ENCODE results near the gene KISS1R. TPM values are rescaled to one million over a fixed set of nuclear protein-coding genes. Genes with fewer than 3 reads are reported as not detected.
"Not testable (repeated sequence)": the region's sequence is repeated elsewhere in the genome, so short reads cannot be mapped to it uniquely, and the experiment has no call there.

The KISS1R gene
- polyA plus RNA-seq, 1 donor: 0.33 TPM

- H3K36me3 ChIP-seq (ENCODE audit: control insufficient read depth, insufficient read depth, low read length): peaks cover 68% of the 10 kb centered on the region
- H3K4me3 ChIP-seq (ENCODE audit: low read length): no peak overlapping the region
Observed at GRCh38 chr19:873084-873483, 44.0 kb upstream of the KISS1R start.

GRCh38 chr19:873561-874041 is 43.5 kb upstream of the KISS1R start:
- peaks cover 5% of the 10 kb centered on the region for H3K9me3 ChIP-seq (ENCODE audit: control insufficient read depth, low read depth, low read length)
- H3K4me3 ChIP-seq (ENCODE audit: low read length): no peak overlapping the region
- H3K27ac ChIP-seq (ENCODE audit: low read length): no peak overlapping the region
- peaks cover 63% of the 10 kb centered on the region for H3K36me3 ChIP-seq (ENCODE audit: control insufficient read depth, insufficient read depth, low read length)
- no peaks in the 10 kb centered on the region for H3K27me3 ChIP-seq (ENCODE audit: control insufficient read depth, insufficient read depth, low read length)
- no peaks in the 10 kb centered on the region for H3K4me1 ChIP-seq (ENCODE audit: control insufficient read depth, insufficient read depth, low read length)
- DNase-seq: no peak
- no CpG with 5 or more reads among the region's 22 CpGs for WGBS (ENCODE audit: insufficient coverage, low lambda C conversion rate)

More at GRCh38 chr19:873084-873483, 44.0 kb upstream of the KISS1R start:
- H3K27me3 ChIP-seq (ENCODE audit: control insufficient read depth, insufficient read depth, low read length): no peaks in the 10 kb centered on the region
- H3K9me3 ChIP-seq (ENCODE audit: control insufficient read depth, low read depth, low read length): peaks cover 8% of the 10 kb centered on the region
- peak in 1 of 2 donors; percentile 43 for DNase-seq
- H3K4me1 ChIP-seq (ENCODE audit: control insufficient read depth, insufficient read depth, low read length): no peaks in the 10 kb centered on the region
- no peak overlapping the region for H3K27ac ChIP-seq (ENCODE audit: low read length)
- WGBS (ENCODE audit: insufficient coverage, low lambda C conversion rate): no CpG with 5 or more reads among the region's 13 CpGs

GRCh38 chr19:875265-875879 is 41.8 kb upstream of the KISS1R start:
- Histone ChIP-seq H3K9me3 (ENCODE audit: control insufficient read depth, low read depth, low read length) (peaks cover 5% of the 10 kb centered on the region), H3K27me3 (ENCODE audit: control insufficient read depth, insufficient read depth, low read length) (no peaks in the 10 kb centered on the region), H3K4me3 (ENCODE audit: low read length) (no peak overlapping the region), H3K4me1 (ENCODE audit: control insufficient read depth, insufficient read depth, low read length) (no peaks in the 10 kb centered on the region), H3K27ac (ENCODE audit: low read length) (no peak overlapping the region), H3K36me3 (ENCODE audit: control insufficient read depth, insufficient read depth, low read length) (peaks cover 55% of the 10 kb centered on the region)
- 80% methylated on average over 1 of the region's 28 CpGs for WGBS (ENCODE audit: insufficient coverage, low lambda C conversion rate)
- DNase-seq: no peak

DNA sequence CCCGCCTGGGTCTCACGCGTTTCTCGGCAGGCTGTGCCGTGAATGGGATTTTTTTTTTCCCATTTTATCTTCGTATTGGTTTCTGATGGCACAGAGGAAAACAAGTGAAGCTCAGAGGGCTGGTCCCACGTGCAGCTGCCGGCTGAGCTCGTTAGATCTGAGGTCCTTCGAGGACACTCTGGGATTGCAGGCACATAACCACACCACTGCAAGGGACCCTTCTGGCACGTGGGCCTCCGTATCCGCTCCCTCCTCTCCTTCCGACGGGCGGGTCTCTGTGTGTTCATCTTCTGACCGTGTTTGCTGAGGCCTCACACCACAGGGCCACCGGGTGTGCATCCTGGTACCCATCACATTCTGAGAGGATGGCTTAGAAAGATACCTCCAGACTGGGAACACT is 41.0 kb upstream of the KISS1R start:
- Histone ChIP-seq H3K9me3 (ENCODE audit: control insufficient read depth, low read depth, low read length) (peaks cover 2% of the 10 kb centered on the region), H3K36me3 (ENCODE audit: control insufficient read depth, insufficient read depth, low read length) (peaks cover 53% of the 10 kb centered on the region), H3K27me3 (ENCODE audit: control insufficient read depth, insufficient read depth, low read length) (no peaks in the 10 kb centered on the region), H3K4me3 (ENCODE audit: low read length) (no peak overlapping the region), H3K27ac (ENCODE audit: low read length) (no peak overlapping the region), H3K4me1 (ENCODE audit: control insufficient read depth, insufficient read depth, low read length) (no peaks in the 10 kb centered on the region)
- no CpG with 5 or more reads among the region's 18 CpGs for WGBS (ENCODE audit: insufficient coverage, low lambda C conversion rate)
- no peak for DNase-seq

DNA sequence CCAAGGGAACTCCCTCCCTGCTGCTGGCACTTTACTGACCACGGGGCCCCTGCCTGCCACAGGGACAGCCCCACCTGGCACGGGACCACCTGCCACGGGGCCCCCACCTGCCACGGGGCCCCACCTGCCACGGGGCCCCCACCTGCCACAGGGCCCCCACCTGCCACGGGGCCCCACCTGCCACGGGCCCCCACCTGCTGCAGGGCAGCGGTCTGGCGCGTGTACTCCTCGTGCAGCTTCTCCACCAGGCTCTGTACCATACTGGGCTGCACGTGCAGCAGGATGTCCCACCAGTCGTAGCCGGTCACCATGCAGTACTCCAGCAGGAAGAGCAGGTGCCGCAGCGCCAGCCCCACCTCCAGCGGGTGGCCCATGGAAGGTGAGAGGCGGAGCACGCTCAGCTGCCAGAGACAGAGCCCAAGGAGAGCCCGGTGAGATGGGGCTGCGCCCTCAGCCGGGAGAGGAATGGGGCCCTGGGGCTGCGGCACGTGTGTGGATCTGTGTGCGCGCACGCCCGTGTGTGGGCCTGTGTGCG is 40.3 kb upstream of the KISS1R start:
- Histone ChIP-seq H3K4me3 (ENCODE audit: low read length) (no peak overlapping the region), H3K27ac (ENCODE audit: low read length) (no peak overlapping the region), H3K27me3 (ENCODE audit: control insufficient read depth, insufficient read depth, low read length) (no peaks in the 10 kb centered on the region), H3K9me3 (ENCODE audit: control insufficient read depth, low read depth, low read length) (no peaks in the 10 kb centered on the region), H3K36me3 (ENCODE audit: control insufficient read depth, insufficient read depth, low read length) (peaks cover 55% of the 10 kb centered on the region), H3K4me1 (ENCODE audit: control insufficient read depth, insufficient read depth, low read length) (no peaks in the 10 kb centered on the region)
- no CpG with 5 or more reads among the region's 29 CpGs for WGBS (ENCODE audit: insufficient coverage, low lambda C conversion rate)
- DNase-seq: no peak

DNA sequence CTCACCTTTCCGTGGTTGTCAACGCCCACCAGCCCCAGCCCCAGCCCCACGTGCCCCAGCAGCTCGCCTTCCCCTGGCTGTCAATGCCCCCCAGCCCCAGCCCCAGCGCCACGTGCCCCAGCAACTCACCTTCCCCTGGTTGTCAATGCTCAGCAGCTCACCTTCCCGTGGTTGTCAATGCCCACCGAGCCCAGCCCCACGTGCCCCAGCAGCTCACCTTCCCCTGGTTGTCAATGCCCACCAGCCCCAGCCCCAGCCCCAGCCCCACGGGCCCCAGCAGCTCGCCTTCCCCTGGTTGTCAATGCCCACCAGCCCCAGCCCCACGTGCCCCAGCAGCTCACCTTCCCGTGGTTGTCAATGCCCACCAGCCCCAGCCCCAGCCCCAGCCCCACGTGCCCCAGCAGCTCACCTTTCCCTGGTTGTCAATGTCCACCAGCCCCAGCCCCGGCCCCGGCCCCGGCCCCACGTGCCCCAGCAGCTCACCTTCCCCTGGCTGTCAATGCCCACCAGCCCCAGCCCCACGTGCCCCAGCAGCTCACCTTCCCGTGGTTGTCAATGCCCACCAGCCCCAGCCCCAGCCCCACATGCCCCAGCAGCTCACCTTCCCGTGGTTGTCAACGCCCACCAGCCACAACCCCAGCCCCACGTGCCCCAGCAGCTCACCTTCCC is 39.0 kb upstream of the KISS1R start:
- H3K4me3 ChIP-seq (ENCODE audit: low read length); H3K27ac ChIP-seq (ENCODE audit: low read length); DNase-seq; H3K27me3 ChIP-seq (ENCODE audit: control insufficient read depth, insufficient read depth, low read length); H3K4me1 ChIP-seq (ENCODE audit: control insufficient read depth, insufficient read depth, low read length); H3K9me3 ChIP-seq (ENCODE audit: control insufficient read depth, low read depth, low read length): not testable (repeated sequence)
- peaks cover 62% of the 10 kb centered on the region for H3K36me3 ChIP-seq (ENCODE audit: control insufficient read depth, insufficient read depth, low read length)
- no CpG with 5 or more reads among the region's 23 CpGs for WGBS (ENCODE audit: insufficient coverage, low lambda C conversion rate)

DNA sequence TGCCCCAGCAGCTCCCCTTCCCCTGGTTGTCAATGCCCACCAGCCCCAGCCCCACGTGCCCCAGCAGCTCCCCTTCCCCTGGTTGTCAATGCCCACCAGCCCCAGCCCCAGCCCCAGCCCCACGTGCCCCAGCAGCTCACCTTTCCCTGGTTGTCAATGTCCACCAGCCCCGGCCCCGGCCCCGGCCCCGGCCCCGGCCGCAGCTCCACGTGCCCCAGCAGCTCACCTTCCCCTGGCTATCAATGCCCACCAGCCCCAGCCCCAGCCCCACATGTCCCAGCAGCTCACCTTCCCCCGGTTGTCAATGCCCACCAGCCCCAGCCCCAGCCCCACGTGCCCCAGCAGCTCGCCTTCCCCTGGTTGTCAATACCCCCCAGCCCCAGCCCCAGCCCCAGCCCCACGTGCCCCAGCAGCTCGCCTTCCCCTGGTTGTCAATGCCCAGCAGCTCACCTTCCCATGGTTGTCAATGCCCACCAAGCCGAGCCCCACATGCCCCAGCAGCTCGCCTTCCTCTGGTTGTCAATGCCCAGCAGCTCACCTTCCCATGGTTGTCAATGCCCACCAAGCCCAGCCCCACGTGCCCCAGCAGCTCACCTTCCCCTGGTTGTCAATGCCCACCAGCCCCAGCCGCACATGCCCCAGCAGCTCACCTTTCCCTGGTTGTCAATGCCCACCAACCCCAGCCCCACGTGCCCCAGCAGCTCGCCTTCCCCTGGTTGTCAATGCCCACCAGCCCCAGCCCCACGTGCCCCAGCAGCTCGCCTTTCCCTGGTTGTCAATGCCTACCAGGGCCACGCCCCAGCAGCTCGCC is 38.2 kb upstream of the KISS1R start:
- not testable (repeated sequence) for H3K4me3 ChIP-seq (ENCODE audit: low read length); H3K9me3 ChIP-seq (ENCODE audit: control insufficient read depth, low read depth, low read length); H3K27ac ChIP-seq (ENCODE audit: low read length); H3K27me3 ChIP-seq (ENCODE audit: control insufficient read depth, insufficient read depth, low read length); DNase-seq; H3K4me1 ChIP-seq (ENCODE audit: control insufficient read depth, insufficient read depth, low read length)
- peaks cover 62% of the 10 kb centered on the region for H3K36me3 ChIP-seq (ENCODE audit: control insufficient read depth, insufficient read depth, low read length)
- 88% methylated on average over 3 of the region's 24 CpGs for WGBS (ENCODE audit: insufficient coverage, low lambda C conversion rate)

GRCh38 chr19:879711-880438 is 37.3 kb upstream of the KISS1R start:
- H3K36me3 ChIP-seq (ENCODE audit: control insufficient read depth, insufficient read depth, low read length): peaks cover 65% of the 10 kb centered on the region
- H3K4me1 ChIP-seq (ENCODE audit: control insufficient read depth, insufficient read depth, low read length): no peaks in the 10 kb centered on the region
- H3K27ac ChIP-seq (ENCODE audit: low read length): no peak overlapping the region
- WGBS (ENCODE audit: insufficient coverage, low lambda C conversion rate): no CpG with 5 or more reads among the region's 37 CpGs
- H3K27me3 ChIP-seq (ENCODE audit: control insufficient read depth, insufficient read depth, low read length): no peaks in the 10 kb centered on the region
- no peaks in the 10 kb centered on the region for H3K9me3 ChIP-seq (ENCODE audit: control insufficient read depth, low read depth, low read length)
- no peak overlapping the region for H3K4me3 ChIP-seq (ENCODE audit: low read length)
- no peak for DNase-seq

- no peak overlapping the region for H3K4me3 ChIP-seq (ENCODE audit: low read length)
- DNase-seq: no peak
- H3K9me3 ChIP-seq (ENCODE audit: control insufficient read depth, low read depth, low read length): no peaks in the 10 kb centered on the region
- no CpG with 5 or more reads among the region's 34 CpGs for WGBS (ENCODE audit: insufficient coverage, low lambda C conversion rate)
- H3K4me1 ChIP-seq (ENCODE audit: control insufficient read depth, insufficient read depth, low read length): no peaks in the 10 kb centered on the region
- H3K27me3 ChIP-seq (ENCODE audit: control insufficient read depth, insufficient read depth, low read length): no peaks in the 10 kb centered on the region
- H3K27ac ChIP-seq (ENCODE audit: low read length): no peak overlapping the region
- H3K36me3 ChIP-seq (ENCODE audit: control insufficient read depth, insufficient read depth, low read length): peaks cover 67% of the 10 kb centered on the region
Observed at GRCh38 chr19:881385-882071, 35.6 kb upstream of the KISS1R start.

Data from large intestine (tissue), 3 donors.